H1 (cell line): ENCODE data around the gene PUS7L. TPM values are rescaled to one million over a fixed set of nuclear protein-coding genes. Genes with fewer than 3 reads are reported as not detected.

Experiments used
- CTCF ChIA-PET: fragments of 300-600 bp; sonication (Branson Sonifier 250); formaldehyde crosslinking; loops from one replicate; lab custom pipeline; 2021; ENCODE audit not compliant: partially characterized antibody; lab: Charles Lee
- POLR2A ChIA-PET: fragments of 300-600 bp; sonication (Branson Sonifier 250); formaldehyde crosslinking; loops from one replicate; lab custom pipeline; 2021; ENCODE audit warnings: inconsistent platforms; ENCODE audit not compliant: partially characterized antibody; lab: Charles Lee
- DNase-seq, 2 experiments: peaks; one replicate each; pipeline versions ENCODE4 v3.0.0 to v3.0.0-alpha.2; 2010 to 2022; ENCODE audit warnings: low spot score in 2 of 2, low read depth in 1 of 2, mixed read lengths in 1 of 2
- FAIRE-seq: peaks from 2 replicates; lab custom pipeline; 2011; peaks lifted over from hg19 to GRCh38; lab: Jason Lieb, UNC
- H2AFZ ChIP-seq: 2 replicates; pipeline ENCODE4 v1.8.1; 2012; ENCODE audit warnings: low read length, inconsistent platforms
- H2AK5ac ChIP-seq: 2 replicates; pipeline ENCODE4 v1.6.1; 2013; ENCODE audit warnings: low read depth, low read length
- H2BK120ac ChIP-seq: replicated peaks from 2 replicates; pipeline ENCODE3; 2013; ENCODE audit warnings: low read depth, low read length, inconsistent platforms
- H2BK12ac ChIP-seq: 2 replicates; pipeline ENCODE4 v1.6.1; 2013; ENCODE audit warnings: low read depth, low read length
- H2BK15ac ChIP-seq: 2 replicates; pipeline ENCODE4 v1.6.1; 2013; ENCODE audit warnings: low read length
- H2BK20ac ChIP-seq: 2 replicates; pipeline ENCODE4 v1.6.1; 2013; ENCODE audit warnings: low read length
- H2BK5ac ChIP-seq: 2 replicates; pipeline ENCODE4 v1.6.1; 2013; ENCODE audit warnings: low read depth, low read length
- H3K14ac ChIP-seq: 2 replicates; pipeline ENCODE4 v1.6.1; 2013; ENCODE audit warnings: inconsistent platforms; ENCODE audit not compliant: insufficient read length
- H3K18ac ChIP-seq: 2 replicates; pipeline ENCODE4 v1.6.1; 2013; ENCODE audit warnings: low read length; ENCODE audit errors: extremely low read depth
- H3K23ac ChIP-seq: 2 replicates; pipeline ENCODE4 v1.6.1; 2013; ENCODE audit warnings: inconsistent platforms; ENCODE audit not compliant: insufficient read length
- H3K23me2 ChIP-seq: 2 replicates; pipeline ENCODE4 v1.6.1; 2013; ENCODE audit warnings: low read depth, low read length
- H3K27ac ChIP-seq: 2 replicates; pipeline ENCODE4 v1.6.1; 2011; ENCODE audit warnings: low read depth, low read length, inconsistent platforms
- H3K27me3 ChIP-seq, 4 experiments: replicated peaks in 1 of 4; 1 replicate in 1 of 4; 2 replicates in 3 of 4; pipeline versions ENCODE4 v1.6.1 to v1.8.1; 2011 to 2013; ENCODE audit warnings: low read length in 3 of 4, mild to moderate bottlenecking in 3 of 4, inconsistent platforms in 2 of 4, mixed read lengths in 2 of 4, moderate library complexity in 1 of 4; ENCODE audit not compliant: control insufficient read depth in 3 of 4, insufficient read depth in 3 of 4; ENCODE audit errors: extremely low read depth in 1 of 4
- H3K36me3 ChIP-seq, 4 experiments: 2 replicates each; pipeline versions ENCODE4 v1.6.1 to v1.8.1; 2011 to 2013; ENCODE audit warnings: mild to moderate bottlenecking in 4 of 4, low read length in 3 of 4, moderate library complexity in 2 of 4, control low read depth in 1 of 4, inconsistent platforms in 1 of 4; ENCODE audit not compliant: insufficient read depth in 4 of 4, control insufficient read depth in 2 of 4
- H3K4ac ChIP-seq: replicated peaks from 2 replicates; pipeline ENCODE3; 2013; ENCODE audit warnings: low read length, low read depth, mixed read lengths, inconsistent platforms; ENCODE audit not compliant: insufficient read length
- H3K4me1 ChIP-seq, 4 experiments: replicated peaks in 1 of 4; 1 replicate in 1 of 4; 2 replicates in 3 of 4; pipeline versions ENCODE4 v1.6.1 to v1.8.1; 2011 to 2013; ENCODE audit warnings: low read length in 3 of 4, inconsistent platforms in 2 of 4, mixed read lengths in 1 of 4; ENCODE audit not compliant: insufficient read depth in 4 of 4, control insufficient read depth in 3 of 4
- H3K4me2 ChIP-seq, 2 experiments: 2 replicates each; pipeline versions ENCODE4 v1.6.1 to v1.8.1; 2011 to 2013; ENCODE audit warnings: low read depth in 2 of 2, low read length in 2 of 2, control low read depth in 1 of 2, inconsistent platforms in 1 of 2, mild to moderate bottlenecking in 1 of 2; ENCODE audit not compliant: insufficient read depth in 1 of 2
- H3K4me3 ChIP-seq, 4 experiments: fragments of 200-600, 300-600 bp in 1 of 4; sonication (generic), shearing (Covaris generic), sonication (Bioruptor Twin) in 1 of 4; 2 replicates each; pipeline versions ENCODE4 v1.5.1 to v1.8.1; 2011 to 2016; ENCODE audit warnings: low read length in 4 of 4, low read depth in 3 of 4, control low read depth in 2 of 4, inconsistent platforms in 2 of 4, mild to moderate bottlenecking in 2 of 4, mixed read lengths in 1 of 4, moderate library complexity in 1 of 4; ENCODE audit not compliant: insufficient read depth in 2 of 4; ENCODE audit errors: extremely low read depth in 1 of 4
- H3K56ac ChIP-seq: replicated peaks from 2 replicates; pipeline ENCODE3; 2013; ENCODE audit warnings: low read depth, mild to moderate bottlenecking, mixed read lengths, low read length, inconsistent platforms; ENCODE audit not compliant: insufficient read length
- H3K79me1 ChIP-seq: 2 replicates; pipeline ENCODE4 v1.6.1; 2013; ENCODE audit warnings: low read depth, low read length, control low read depth
- H3K79me2 ChIP-seq, 2 experiments: 2 replicates each; pipeline versions ENCODE4 v1.6.1 to v1.8.1; 2012 to 2013; ENCODE audit warnings: low read length in 2 of 2, mild to moderate bottlenecking in 2 of 2, inconsistent platforms in 1 of 2; ENCODE audit not compliant: insufficient read depth in 2 of 2, control insufficient read depth in 1 of 2
- H3K9ac ChIP-seq, 4 experiments: replicated peaks in 1 of 4; 1 replicate in 1 of 4; 2 replicates in 3 of 4; pipeline versions ENCODE4 v1.6.1 to v1.8.1; 2011 to 2013; ENCODE audit warnings: low read depth in 3 of 4, low read length in 3 of 4, control low read depth in 2 of 4, mild to moderate bottlenecking in 2 of 4, moderate library complexity in 2 of 4, inconsistent platforms in 1 of 4; ENCODE audit errors: extremely low read depth in 1 of 4
- H3K9me3 ChIP-seq, 2 experiments: 2 replicates each; pipeline versions ENCODE4 v1.6.1 to v1.8.1; 2012 to 2013; ENCODE audit warnings: mild to moderate bottlenecking in 2 of 2, moderate library complexity in 2 of 2, control low read depth in 1 of 2, inconsistent platforms in 1 of 2, low read depth in 1 of 2, low read length in 1 of 2, mixed read lengths in 1 of 2; ENCODE audit not compliant: insufficient read depth in 2 of 2
- H4K20me1 ChIP-seq, 2 experiments: replicated peaks in 1 of 2; 2 replicates each; pipeline versions ENCODE3 to v1.8.1; 2011 to 2013; ENCODE audit warnings: inconsistent platforms in 2 of 2, low read length in 2 of 2, mild to moderate bottlenecking in 1 of 2; ENCODE audit not compliant: insufficient read depth in 2 of 2, control insufficient read depth in 1 of 2
- H4K5ac ChIP-seq: 2 replicates; pipeline ENCODE4 v1.6.1; 2013; ENCODE audit warnings: low read length, low read depth, mixed read lengths, inconsistent platforms; ENCODE audit not compliant: insufficient read length
- H4K8ac ChIP-seq: 2 replicates; pipeline ENCODE4 v1.8.0; 2013; ENCODE audit warnings: mild to moderate bottlenecking, moderate library complexity, low read length, inconsistent platforms; ENCODE audit not compliant: insufficient read depth; ENCODE audit errors: extremely low read depth
- H4K91ac ChIP-seq: replicated peaks from 2 replicates; pipeline ENCODE3; 2013; ENCODE audit warnings: low read length, mixed read lengths, inconsistent platforms; ENCODE audit not compliant: insufficient read length
- ASH2L ChIP-seq: fragments of 200-600, 300-600 bp; sonication (generic); IDR thresholded peaks from one replicate; pipeline ENCODE4 v1.7.1; 2017; ENCODE audit warnings: low read length
- ATF2 ChIP-seq: IDR thresholded peaks from 2 replicates; pipeline ENCODE4 v1.6.1; 2012; ENCODE audit warnings: low read length, inconsistent platforms
- CTBP2 ChIP-seq: IDR thresholded peaks from 2 replicates; pipeline ENCODE4 v1.7.0; 2011; ENCODE audit warnings: borderline replicate concordance, mild to moderate bottlenecking, moderate library complexity, mixed read lengths, low read length; ENCODE audit not compliant: insufficient read depth, insufficient read length
- EP300 ChIP-seq, 2 experiments: IDR thresholded peaks; 1 replicate in 1 of 2; 2 replicates in 1 of 2; pipeline ENCODE4 v1.6.1; 2011 to 2012; ENCODE audit warnings: low read depth in 2 of 2, low read length in 2 of 2, mild to moderate bottlenecking in 2 of 2, borderline replicate concordance in 1 of 2, inconsistent platforms in 1 of 2, moderate library complexity in 1 of 2
- FOSL1 ChIP-seq: IDR thresholded peaks from 2 replicates; pipeline ENCODE4 v1.6.1; 2011; ENCODE audit warnings: mild to moderate bottlenecking, low read depth, low read length, moderate library complexity; ENCODE audit not compliant: insufficient read depth
- JUN ChIP-seq: IDR thresholded peaks from 2 replicates; pipeline ENCODE4 v1.6.1; 2011; ENCODE audit warnings: low read depth, mild to moderate bottlenecking, improper control_type of control experiment, low read length
- JUND ChIP-seq: IDR thresholded peaks from 2 replicates; pipeline ENCODE4 v1.6.1; 2011; ENCODE audit warnings: mild to moderate bottlenecking, improper control_type of control experiment, low read length
- KDM5A ChIP-seq: fragments of 200-600 bp; IDR thresholded peaks from 2 replicates; pipeline ENCODE4 v1.7.1; 2012; ENCODE audit warnings: mild to moderate bottlenecking, low read length, inconsistent platforms, mixed read lengths
- NANOG ChIP-seq: IDR thresholded peaks from 2 replicates; pipeline ENCODE4 v1.6.1; 2011; ENCODE audit warnings: low read length, low read depth, mild to moderate bottlenecking, inconsistent platforms; ENCODE audit not compliant: insufficient read depth, poor library complexity, severe bottlenecking
- NRF1 ChIP-seq: IDR thresholded peaks from 2 replicates; pipeline ENCODE4 v1.6.1; 2011; ENCODE audit warnings: mild to moderate bottlenecking, low read depth, low read length, improper control_type of control experiment
- SUZ12 ChIP-seq: fragments of 200-600 bp; sonication (generic); IDR thresholded peaks from 2 replicates; pipeline ENCODE4 v1.6.1; 2012; ENCODE audit warnings: mild to moderate bottlenecking, inconsistent platforms, low read length, moderate library complexity, mixed read lengths
- TBP ChIP-seq: IDR thresholded peaks from 2 replicates; pipeline ENCODE4 v1.6.1; 2011; ENCODE audit warnings: low read depth, low read length, improper control_type of control experiment
- YY1 ChIP-seq: IDR thresholded peaks from 2 replicates; pipeline ENCODE4 v1.6.1; 2011; ENCODE audit warnings: low read depth, mild to moderate bottlenecking, low read length
- ZNF274 ChIP-seq: IDR thresholded peaks from 2 replicates; pipeline ENCODE4 v1.7.0; 2012; ENCODE audit warnings: low read length, borderline replicate concordance; ENCODE audit errors: extremely low read depth
- polyA plus RNA-seq, 7 experiments: library from polyadenylated mRNA; depleted of rRNA in 3 of 7; stranded (reverse) in 5 of 7; unstranded in 2 of 7; fragments of >200 nt in 5 of 7; fragments of 200-250 nt in 2 of 7; gene quantifications; 1 replicate in 5 of 7; 2 replicates in 1 of 7; 4 replicates in 1 of 7; pipeline versions ENCODE4 v1.2.1 to v1.2.3, GENCODE V29; 2011 to 2013; ENCODE audit warnings: missing spikeins in 2 of 7, mixed read lengths in 2 of 7
- total RNA-seq: library from RNA; stranded (reverse); fragmentation: NEBNext Ultra II Directional; extraction: Animal tissue kit (Norgen Biotek cat#: 25700); gene quantifications from 2 replicates; pipeline ENCODE4 v1.2.1, GENCODE V29; 2021

The PUS7L gene
- total and polyA plus RNA-seq, 2 of the 8 experiments (the other 6 are each of a cell fraction or from before 2014, with no cell fraction given), result 3.6 to 26.8 TPM

- H2AK5ac ChIP-seq, result no peak overlapping the region
- H3K56ac ChIP-seq, result no peak overlapping the region
- H3K79me1 ChIP-seq, result no peaks in the 10 kb centered on the region
- H3K36me3 ChIP-seq, result no peaks in the 10 kb centered on the region
- H3K4me1 ChIP-seq, result no peaks in the 10 kb centered on the region; a peak in 1 of 7 replicates
- no peak overlapping the region for H2BK15ac ChIP-seq
- H2BK5ac ChIP-seq, result no peak overlapping the region
- H3K9me3 ChIP-seq, result no peaks in the 10 kb centered on the region
- H4K91ac ChIP-seq, result no peak overlapping the region
- H3K27me3 ChIP-seq, result no peaks in the 10 kb centered on the region
- no peak overlapping the region for H3K27ac ChIP-seq
- no peak overlapping the region for H2BK20ac ChIP-seq
- no peak overlapping the region for H3K14ac ChIP-seq
- H4K20me1 ChIP-seq, result no peaks in the 10 kb centered on the region
- ChIA-PET POLR2A (interaction anchor here (1.0 kb wide), 1 partner anchor 172 kb away, joined by 4 read pairs; the partner anchor contains the start of gene ADAMTS20), CTCF (no interaction called here)
- no peak overlapping the region for H3K18ac ChIP-seq
- no peak overlapping the region for H2AFZ ChIP-seq
- no peaks in the 10 kb centered on the region for H3K23me2 ChIP-seq
- H3K4ac ChIP-seq, result no peak overlapping the region
- H4K8ac ChIP-seq, result no peak overlapping the region
- no peak overlapping the region for H3K23ac ChIP-seq
- FAIRE-seq (no peak), DNase-seq (no peak)
- H4K5ac ChIP-seq, result no peak overlapping the region
- H3K4me3 ChIP-seq, result no peak overlapping the region
- H3K9ac ChIP-seq, result no peak overlapping the region
- H3K79me2 ChIP-seq, result no peaks in the 10 kb centered on the region
- no peak overlapping the region for H2BK120ac ChIP-seq
- H2BK12ac ChIP-seq, result no peak overlapping the region
- no peak overlapping the region for H3K4me2 ChIP-seq
- TF ChIP-seq ASH2L (no peak), TBP (no peak), CTBP2 (no peak), KDM5A (no peak), NRF1 (no peak), NANOG (no peak), YY1 (no peak), JUND (no peak), ATF2 (no peak), SUZ12 (no peak), JUN (no peak), FOSL1 (no peak), EP300 (IDR thresholded peaks at IDR 0.05; ENCODE audit: borderline replicate concordance in 1 of 2, low read depth in 2 of 2, low read length in 2 of 2) (no peak), ZNF274 (no peak)
These were observed 35.5 kb downstream of the PUS7L start for GRCh38 chr12:43723134-43723533.
